ENCODE results near the gene LTBP1.
A peak's percentile ranks its signal among the peaks of the same experiment; 100 is the strongest.

LTBP1 gene

GRCh38 chr2:32938934-32939333 is 7.8 kb upstream of the LTBP1 start:
- no peak overlapping the region for H3K4me3 ChIP-seq
- H3K27me3 ChIP-seq (ENCODE audit: low read depth), result peaks cover 44% of the 10 kb centered on the region
- DNase-seq (ENCODE audit: low spot score in 2 of 2), result no peak
- H3K36me3 ChIP-seq (replicated peaks), result no peaks in the 10 kb centered on the region
- H3K4me1 ChIP-seq, result peaks cover 13% of the 10 kb centered on the region
- in situ Hi-C loops (cut with MboI; ENCODE audit: low sequenced_read_pairs), result loop anchor here (25.0 kb wide), 1 partner anchor 648 kb away; the partner anchor contains the start of gene FAM98A
- H3K9me3 ChIP-seq, result no peaks in the 10 kb centered on the region

GRCh38 chr2:32940316-32940997 is 6.3 kb upstream of the LTBP1 start:
- peaks cover 55% of the 10 kb centered on the region for H3K27me3 ChIP-seq (ENCODE audit: low read depth)
- in situ Hi-C loops (cut with MboI; ENCODE audit: low sequenced_read_pairs), result loop anchor here (25.0 kb wide), 1 partner anchor 647 kb away; the partner anchor contains the start of gene FAM98A
- no peak overlapping the region for H3K4me3 ChIP-seq
- H3K36me3 ChIP-seq (replicated peaks), result no peaks in the 10 kb centered on the region
- H3K9me3 ChIP-seq, result no peaks in the 10 kb centered on the region
- no peak for DNase-seq (ENCODE audit: low spot score in 2 of 2)
- peaks cover 13% of the 10 kb centered on the region for H3K4me1 ChIP-seq

GRCh38 chr2:32941944-32942690 is 4.6 kb upstream of the LTBP1 start:
- Histone ChIP-seq H3K9me3 (no peaks in the 10 kb centered on the region), H3K36me3 (replicated peaks) (no peaks in the 10 kb centered on the region), H3K4me3 (no peak overlapping the region), H3K4me1 (peaks cover 13% of the 10 kb centered on the region), H3K27me3 (ENCODE audit: low read depth) (peaks cover 56% of the 10 kb centered on the region)
- in situ Hi-C loops (cut with MboI; ENCODE audit: low sequenced_read_pairs), result loop anchor here (25.0 kb wide), 1 partner anchor 645 kb away; the partner anchor contains the start of gene FAM98A
- no peak for DNase-seq (ENCODE audit: low spot score in 2 of 2)

- in situ Hi-C loops (cut with MboI; ENCODE audit: low sequenced_read_pairs), result loop anchor here (25.0 kb wide), 1 partner anchor 644 kb away; the partner anchor contains the start of gene FAM98A
- H3K27me3 ChIP-seq (ENCODE audit: low read depth), result peaks cover 52% of the 10 kb centered on the region
Observed at GRCh38 chr2:32942793-32943485, 3.8 kb upstream of the LTBP1 start.

GRCh38 chr2:32945286-32945685 is 1.5 kb upstream of the LTBP1 start:
- peaks cover 40% of the 10 kb centered on the region for H3K27me3 ChIP-seq (ENCODE audit: low read depth)
- H3K9me3 ChIP-seq, result no peaks in the 10 kb centered on the region
- H3K4me1 ChIP-seq, result peaks cover 13% of the 10 kb centered on the region
- no peak for DNase-seq (ENCODE audit: low spot score in 2 of 2)
- in situ Hi-C loops (cut with MboI; ENCODE audit: low sequenced_read_pairs), result loop anchor here (25.0 kb wide), 1 partner anchor 642 kb away; the partner anchor contains the start of gene FAM98A
- no peak overlapping the region for H3K4me3 ChIP-seq
- no peaks in the 10 kb centered on the region for H3K36me3 ChIP-seq (replicated peaks)

More at GRCh38 chr2:32942793-32943485, 3.8 kb upstream of the LTBP1 start:
- DNase-seq (ENCODE audit: low spot score in 2 of 2), result peak; percentile 18 to 93
- H3K36me3 ChIP-seq (replicated peaks), result no peaks in the 10 kb centered on the region
- peaks cover 13% of the 10 kb centered on the region for H3K4me1 ChIP-seq
- H3K9me3 ChIP-seq, result no peaks in the 10 kb centered on the region
- no peak overlapping the region for H3K4me3 ChIP-seq

- DNase-seq (ENCODE audit: low spot score in 2 of 2), result no peak
- in situ Hi-C loops (cut with MboI; ENCODE audit: low sequenced_read_pairs), result loop anchor here (25.0 kb wide), 1 partner anchor 640 kb away; the partner anchor contains the start of gene FAM98A
- Histone ChIP-seq H3K4me1 (peaks cover 11% of the 10 kb centered on the region), H3K4me3 (peak overlapping the region; percentile 28), H3K9me3 (no peaks in the 10 kb centered on the region), H3K36me3 (replicated peaks) (no peaks in the 10 kb centered on the region), H3K27me3 (ENCODE audit: low read depth) (peaks cover 38% of the 10 kb centered on the region)
Observed at GRCh38 chr2:32947076-32947483, 327 bp downstream of the LTBP1 start.

GRCh38 chr2:32947484-32948143 is 861 bp downstream of the LTBP1 start:
- Histone ChIP-seq H3K4me1 (peaks cover 5% of the 10 kb centered on the region), H3K9me3 (no peaks in the 10 kb centered on the region), H3K27me3 (ENCODE audit: low read depth) (peaks cover 38% of the 10 kb centered on the region), H3K36me3 (replicated peaks) (no peaks in the 10 kb centered on the region), H3K4me3 (peak overlapping the region; percentile 28)
- peak; percentile 49 to 62 for DNase-seq (ENCODE audit: low spot score in 2 of 2)
- in situ Hi-C loops (cut with MboI; ENCODE audit: low sequenced_read_pairs), result loop anchor here (25.0 kb wide), 1 partner anchor 640 kb away; the partner anchor contains the start of gene FAM98A

- Histone ChIP-seq H3K4me3 (no peak overlapping the region), H3K9me3 (no peaks in the 10 kb centered on the region), H3K4me1 (peaks cover 1% of the 10 kb centered on the region), H3K36me3 (replicated peaks) (no peaks in the 10 kb centered on the region), H3K27me3 (ENCODE audit: low read depth) (peaks cover 38% of the 10 kb centered on the region)
- DNase-seq (ENCODE audit: low spot score in 2 of 2), result no peak
- in situ Hi-C loops (cut with MboI; ENCODE audit: low sequenced_read_pairs), result loop anchor here (25.0 kb wide), 1 partner anchor 639 kb away; the partner anchor contains the start of gene FAM98A
Observed at GRCh38 chr2:32948266-32948665, 1.5 kb downstream of the LTBP1 start.

GRCh38 chr2:32949260-32949659 is 2.5 kb downstream of the LTBP1 start:
- Histone ChIP-seq H3K4me3 (no peak overlapping the region), H3K27me3 (ENCODE audit: low read depth) (peaks cover 38% of the 10 kb centered on the region), H3K4me1 (no peaks in the 10 kb centered on the region), H3K9me3 (no peaks in the 10 kb centered on the region), H3K36me3 (replicated peaks) (no peaks in the 10 kb centered on the region)
- no peak for DNase-seq (ENCODE audit: low spot score in 2 of 2)
- in situ Hi-C loops (cut with MboI; ENCODE audit: low sequenced_read_pairs), result loop anchor here (25.0 kb wide), 1 partner anchor 638 kb away; the partner anchor contains the start of gene FAM98A

- DNase-seq (ENCODE audit: low spot score in 2 of 2), result no peak
- Histone ChIP-seq H3K36me3 (replicated peaks) (no peaks in the 10 kb centered on the region), H3K9me3 (no peaks in the 10 kb centered on the region), H3K27me3 (ENCODE audit: low read depth) (peaks cover 23% of the 10 kb centered on the region), H3K4me3 (no peak overlapping the region), H3K4me1 (no peaks in the 10 kb centered on the region)
- in situ Hi-C loops (cut with MboI; ENCODE audit: low sequenced_read_pairs), result no loop called here
Observed at GRCh38 chr2:32951672-32952071, 4.9 kb downstream of the LTBP1 start.

- no peaks in the 10 kb centered on the region for H3K36me3 ChIP-seq (replicated peaks)
- H3K4me1 ChIP-seq, result no peaks in the 10 kb centered on the region
- no peak overlapping the region for H3K4me3 ChIP-seq
- in situ Hi-C loops (cut with MboI; ENCODE audit: low sequenced_read_pairs), result no loop called here
- no peak for DNase-seq (ENCODE audit: low spot score in 2 of 2)
- peaks cover 20% of the 10 kb centered on the region for H3K27me3 ChIP-seq (ENCODE audit: low read depth)
- H3K9me3 ChIP-seq, result no peaks in the 10 kb centered on the region
Observed at GRCh38 chr2:32952761-32953476, 6.2 kb downstream of the LTBP1 start.

GRCh38 chr2:32954206-32954605 is 7.5 kb downstream of the LTBP1 start:
- in situ Hi-C loops (cut with MboI; ENCODE audit: low sequenced_read_pairs), result no loop called here
- no peaks in the 10 kb centered on the region for H3K4me1 ChIP-seq
- no peak for DNase-seq (ENCODE audit: low spot score in 2 of 2)
- no peak overlapping the region for H3K4me3 ChIP-seq
- H3K27me3 ChIP-seq (ENCODE audit: low read depth), result peaks cover 20% of the 10 kb centered on the region
- no peaks in the 10 kb centered on the region for H3K36me3 ChIP-seq (replicated peaks)
- no peaks in the 10 kb centered on the region for H3K9me3 ChIP-seq

Measured in HAP-1 (cell line).